Inflammatory macrophage (primary cell): Measurements from ENCODE around the gene MRPL16.

Experiments used
- DNase-seq, 2 donors: peaks; one replicate each; pipeline ENCODE4 v3.0.0-alpha.2; 2020 to 2022

Gene MRPL16

GRCh38 chr11:59770319-59770718, 40.3 kb downstream of the MRPL16 start:
- DNase-seq: no peak

- DNase-seq: no peak
These were observed 40.8 kb downstream of the MRPL16 start for GRCh38 chr11:59769828-59770227.

GRCh38 chr11:59769111-59769510, 41.5 kb downstream of the MRPL16 start:
- peak in 1 of 2 donors; percentile 32 for DNase-seq

- peak in 1 of 2 donors; percentile 37 for DNase-seq
These were observed 43.4 kb downstream of the MRPL16 start for GRCh38 chr11:59767225-59767611.

- DNase-seq: no peak
These were observed 43.9 kb downstream of the MRPL16 start for GRCh38 chr11:59766542-59767224.

- DNase-seq: peak; percentile 48 to 62
These were observed 45.4 kb downstream of the MRPL16 start for GRCh38 chr11:59765068-59765735.

GRCh38 chr11:59761993-59762392, 48.6 kb downstream of the MRPL16 start:
- no peak for DNase-seq

- DNase-seq: no peak
These were observed 49.8 kb downstream of the MRPL16 start for GRCh38 chr11:59760771-59761170.

GRCh38 chr11:59759900-59760299, 50.7 kb downstream of the MRPL16 start:
- DNase-seq: no peak

- no peak for DNase-seq
These were observed 52.1 kb downstream of the MRPL16 start for GRCh38 chr11:59758401-59759037.

GRCh38 chr11:59756845-59757244, 53.7 kb downstream of the MRPL16 start:
- DNase-seq: peak in 1 of 2 donors; percentile 9

- no peak for DNase-seq
These were observed 54.1 kb downstream of the MRPL16 start for GRCh38 chr11:59756558-59756840.
